Right forelimb (tissue), 1 donor: ENCODE data around the gene NCK2.

Experiments used
- DNase-seq: peaks from one replicate; pipeline ENCODE4 v3.0.0-alpha.2; 2018

Gene NCK2

DNA sequence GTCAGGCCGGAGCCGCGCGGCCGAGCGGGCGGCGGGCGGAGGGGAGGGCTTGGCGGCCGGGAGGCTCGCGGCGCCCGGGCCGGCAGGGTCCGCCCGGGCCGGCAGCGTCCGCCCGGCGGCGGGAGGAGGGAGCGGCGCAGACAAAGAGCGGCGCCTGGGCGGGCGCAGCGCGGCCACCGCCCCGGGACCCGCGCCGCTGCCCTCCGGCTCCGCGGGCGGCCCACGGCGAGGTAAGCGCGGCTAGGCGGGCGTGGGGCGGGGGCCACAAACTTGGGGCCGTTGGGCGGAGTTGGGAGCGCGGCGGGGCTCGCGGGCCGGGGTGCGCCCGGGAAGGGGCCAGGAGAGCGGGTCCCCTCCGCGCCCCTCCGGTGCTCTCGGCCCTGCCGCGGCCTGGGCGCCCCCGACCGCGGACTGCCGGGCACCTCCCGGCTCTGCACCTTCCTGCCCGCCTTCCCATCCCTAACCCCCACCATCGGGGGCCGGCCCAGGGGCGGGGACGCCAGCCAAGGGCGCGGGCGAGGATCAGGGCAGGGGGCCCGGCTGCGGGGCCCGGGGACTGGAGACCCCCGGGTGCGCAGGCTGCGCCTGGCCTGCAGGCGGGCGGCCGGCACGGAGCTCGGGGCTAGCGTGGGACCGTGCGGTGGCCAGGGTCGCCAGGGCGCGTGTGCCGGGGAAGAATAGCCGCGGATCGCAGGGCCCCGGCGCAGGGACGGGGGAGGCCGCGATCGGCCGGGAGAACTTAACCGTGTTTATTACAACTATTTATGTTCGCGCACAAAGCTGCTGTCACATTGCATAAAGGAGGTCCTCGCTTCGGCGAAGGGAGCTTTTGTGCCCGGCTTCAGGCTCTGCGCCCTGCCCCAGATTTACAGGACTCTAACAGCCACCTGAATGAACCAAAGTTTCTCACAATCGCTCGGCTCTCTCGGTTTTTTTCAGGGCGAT is at the start of gene NCK2:
TSS of gene NCK2 (plus strand) at position 4 of the 945 bp plus-strand sequence. CDS start 110,152 bp downstream, outside the sequence.
- peak; percentile 68 for DNase-seq

DNA sequence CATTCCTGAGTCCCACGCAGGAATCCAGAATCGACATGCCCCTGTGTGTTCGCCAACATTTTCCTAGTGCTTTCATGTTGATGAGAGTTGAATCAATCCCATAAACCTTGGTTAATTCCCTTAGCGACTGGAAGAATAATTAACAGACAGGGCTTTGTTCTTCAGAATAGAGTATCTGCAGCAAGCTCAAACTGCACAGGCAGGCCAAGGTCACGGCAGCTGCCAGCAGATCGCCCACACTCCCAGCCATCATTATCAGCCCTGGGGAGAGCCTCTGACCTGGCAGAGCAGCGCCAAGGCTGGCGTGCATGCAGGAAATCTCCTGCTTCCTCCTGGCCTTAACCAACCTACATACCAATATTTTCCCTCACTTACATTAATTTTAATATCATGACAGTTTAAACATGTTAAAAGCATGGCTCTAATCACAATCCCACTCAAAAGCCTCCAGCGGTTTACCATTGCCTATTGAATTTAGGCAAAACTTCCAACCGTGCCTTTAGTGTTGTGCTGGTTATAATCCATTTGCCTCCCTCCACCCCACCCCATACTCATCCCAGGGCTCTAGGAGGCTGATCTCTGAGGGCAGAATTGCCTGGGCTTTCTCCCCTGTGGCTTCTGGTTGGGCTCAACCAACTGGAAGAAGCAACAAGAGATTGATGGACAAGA is 46.8 kb upstream of the NCK2 start:
- DNase-seq = no peak

DNA sequence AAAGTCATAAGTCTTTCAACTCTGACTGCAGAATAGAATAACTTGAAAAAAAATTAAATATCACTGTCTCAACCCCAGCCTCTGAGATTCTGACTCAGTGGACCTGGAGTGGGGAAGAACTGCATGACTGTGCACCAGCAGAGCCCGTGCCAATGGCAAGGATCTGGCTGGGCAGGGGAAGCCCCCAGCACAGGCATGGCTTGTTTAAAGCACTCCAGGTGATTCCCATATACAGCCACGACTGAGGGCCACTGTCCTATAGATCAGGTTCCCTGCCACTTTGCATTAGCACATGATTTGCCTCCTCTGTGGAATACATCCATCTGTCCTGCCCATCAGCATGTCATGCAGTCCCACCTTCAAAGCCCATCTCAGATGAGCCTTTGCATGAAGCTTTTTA is 45.9 kb upstream of the NCK2 start:
- no peak for DNase-seq

DNA sequence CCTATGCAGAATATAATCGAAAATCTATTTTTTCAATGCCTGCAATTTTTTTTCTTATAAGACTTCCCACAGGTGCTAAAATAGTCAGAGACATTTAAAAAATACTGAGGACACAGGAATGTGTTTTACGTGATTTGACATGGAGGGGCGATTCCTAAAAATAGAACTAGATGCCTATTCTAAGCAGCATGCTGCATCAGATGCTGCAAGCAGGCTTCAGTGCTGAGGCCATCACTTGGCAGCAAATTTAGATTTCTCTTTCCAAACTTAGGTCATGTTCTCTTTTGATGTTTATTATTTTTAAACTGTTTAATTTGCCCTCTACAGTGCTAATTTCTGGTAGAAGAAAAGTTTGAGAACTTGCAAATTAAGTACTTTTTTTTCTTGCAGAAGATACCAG is 43.7 kb upstream of the NCK2 start:
- no peak for DNase-seq

DNA sequence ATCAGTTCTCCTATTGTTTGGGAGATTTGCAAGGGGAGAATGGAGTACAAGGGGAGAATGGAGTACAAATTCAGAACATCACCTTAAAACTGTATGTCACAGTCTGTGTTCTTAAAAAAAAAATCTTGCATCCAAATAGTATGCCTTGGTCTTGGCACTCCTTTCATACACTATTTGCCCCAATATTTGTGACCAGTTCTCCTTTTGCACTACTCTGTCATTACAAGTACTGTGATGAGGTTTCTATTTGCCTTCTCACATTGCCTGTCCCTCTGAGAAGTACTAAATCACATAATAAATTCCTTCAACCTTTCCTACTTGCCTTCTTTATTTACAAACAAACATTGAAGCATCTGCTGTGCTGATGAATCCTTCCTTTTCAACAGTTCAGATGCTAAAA is 36.0 kb upstream of the NCK2 start:
- DNase-seq = no peak

DNA sequence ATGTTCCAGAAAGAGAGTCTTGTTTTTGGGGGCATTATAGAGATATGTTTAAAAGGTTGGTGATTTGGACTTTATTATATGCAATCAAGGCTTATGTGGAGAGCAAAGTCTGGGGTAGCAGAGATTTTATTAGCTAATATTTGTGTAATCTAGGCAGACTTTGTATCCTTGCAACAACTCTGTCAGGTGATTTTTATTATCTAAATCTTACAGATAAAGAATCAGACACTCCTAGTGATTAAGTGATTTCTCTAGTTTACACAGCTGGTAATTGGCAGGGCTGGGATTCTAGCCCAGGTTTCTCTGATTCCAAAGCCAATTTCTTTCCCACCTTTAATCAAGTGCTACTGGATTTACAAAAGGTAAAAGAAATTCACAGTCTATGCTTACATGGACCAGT is 33.3 kb upstream of the NCK2 start:
- DNase-seq = no peak

DNA sequence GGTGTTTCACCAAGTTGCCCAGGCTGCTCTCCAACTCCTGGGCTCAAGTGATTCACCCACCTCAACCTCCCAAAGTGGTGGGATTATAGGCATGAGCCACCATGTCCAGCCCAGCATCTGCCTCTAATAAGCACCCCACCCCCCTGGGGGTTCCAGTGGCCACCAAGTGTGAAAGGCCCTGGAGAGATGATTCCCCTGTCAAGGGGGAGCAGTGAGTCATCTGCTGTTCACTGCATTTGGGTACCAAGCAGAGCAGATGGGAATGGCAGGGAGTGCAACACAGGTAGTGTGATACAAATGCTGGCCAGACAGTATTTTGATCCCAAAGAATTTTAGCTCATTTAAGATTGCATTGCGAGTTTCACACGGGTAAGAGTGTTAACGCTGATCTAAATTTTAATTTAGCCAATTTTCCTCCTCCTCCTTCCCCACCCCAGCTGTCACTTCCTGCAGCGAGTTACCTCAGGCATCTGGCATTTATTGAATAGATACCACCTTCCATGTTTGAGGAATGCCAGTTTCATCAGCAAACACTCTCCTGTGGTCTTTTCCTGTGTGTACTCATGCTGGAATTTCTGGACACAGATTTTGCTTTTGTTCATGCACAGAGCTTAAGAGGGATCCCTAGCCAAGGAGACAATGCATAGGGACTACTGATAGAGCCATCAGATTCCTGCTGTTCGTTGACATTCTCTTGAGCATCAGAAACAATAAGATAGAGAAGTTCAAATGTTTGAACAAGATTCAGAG is 32.4 kb upstream of the NCK2 start:
- no peak for DNase-seq

DNA sequence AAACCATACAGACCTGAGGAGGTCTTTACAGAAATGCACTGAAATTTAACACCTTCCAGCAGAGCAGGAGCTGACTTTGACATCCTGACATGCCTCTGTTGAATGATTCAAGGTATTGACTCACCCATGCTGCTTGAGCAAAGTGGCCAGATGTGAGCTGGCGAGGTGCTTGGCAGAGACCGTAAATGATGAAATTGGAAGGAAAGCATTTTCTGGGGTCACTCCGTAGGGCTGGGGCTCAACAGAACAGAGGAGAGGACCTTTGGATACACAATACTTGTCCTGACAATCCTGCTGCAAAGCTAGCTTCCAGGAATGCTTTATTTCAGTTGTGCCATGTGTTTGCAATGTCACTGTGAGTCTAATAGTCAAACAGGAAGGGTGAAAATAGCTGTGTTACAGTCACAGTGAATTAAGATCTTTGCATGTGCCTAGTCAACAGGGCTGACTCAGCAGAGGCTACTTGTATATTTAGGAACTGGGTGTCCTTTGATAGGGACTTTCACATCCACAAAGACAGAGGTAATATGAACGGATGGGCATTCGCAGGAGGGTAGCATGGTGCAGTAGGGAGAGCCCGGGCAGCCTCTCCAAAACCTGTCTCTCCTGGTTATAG is 31.6 kb upstream of the NCK2 start:
- no peak for DNase-seq

DNA sequence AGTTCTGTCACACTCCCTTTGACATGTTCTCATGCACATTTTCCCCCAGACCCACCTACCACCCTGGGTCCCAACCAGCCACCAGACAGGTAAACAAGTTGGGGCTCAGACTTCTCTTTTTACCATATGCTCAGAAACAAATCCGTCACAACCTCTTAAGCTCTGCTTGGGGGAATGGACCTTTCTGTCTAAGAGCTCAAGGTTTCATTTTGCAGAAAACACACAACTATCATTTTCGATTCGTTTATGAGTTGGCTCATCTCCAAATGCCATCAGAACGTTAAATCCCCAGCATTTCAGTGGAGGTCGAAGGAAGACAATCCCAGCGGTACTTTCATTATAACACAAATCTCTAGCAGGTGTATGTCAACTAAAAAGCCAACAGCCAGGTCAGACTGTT is 30.6 kb upstream of the NCK2 start:
- no peak for DNase-seq

DNA sequence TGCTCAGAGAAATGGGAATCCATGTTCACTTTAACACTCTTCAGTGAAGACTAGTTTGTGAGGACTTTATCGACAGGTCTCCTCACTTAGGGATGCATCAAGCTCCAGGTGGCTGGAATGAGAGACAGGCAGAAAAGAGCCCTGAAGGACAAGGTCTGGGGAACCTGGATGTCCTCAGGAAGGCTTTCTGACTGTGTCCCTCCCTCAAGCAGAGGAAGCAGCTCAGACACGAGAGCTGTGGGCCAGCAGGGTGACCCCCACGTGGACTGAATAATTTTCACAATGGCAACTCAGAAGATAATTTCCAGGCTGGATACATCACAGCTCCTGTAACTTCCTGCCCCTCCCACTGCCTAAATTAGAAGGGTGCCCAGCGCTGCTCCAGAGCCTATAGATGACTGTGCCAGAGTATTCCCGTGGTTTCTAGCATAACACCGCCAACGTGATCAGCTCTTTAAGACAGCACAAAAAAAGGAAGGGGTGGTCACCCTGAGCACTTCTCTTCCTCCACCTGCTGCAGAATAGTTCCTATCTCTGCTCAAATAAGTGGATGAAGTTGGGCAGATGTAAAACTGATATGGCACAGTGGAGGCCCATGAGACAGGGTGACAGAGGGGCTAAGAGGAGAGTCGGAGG is 25.7 kb upstream of the NCK2 start:
- DNase-seq = no peak

DNA sequence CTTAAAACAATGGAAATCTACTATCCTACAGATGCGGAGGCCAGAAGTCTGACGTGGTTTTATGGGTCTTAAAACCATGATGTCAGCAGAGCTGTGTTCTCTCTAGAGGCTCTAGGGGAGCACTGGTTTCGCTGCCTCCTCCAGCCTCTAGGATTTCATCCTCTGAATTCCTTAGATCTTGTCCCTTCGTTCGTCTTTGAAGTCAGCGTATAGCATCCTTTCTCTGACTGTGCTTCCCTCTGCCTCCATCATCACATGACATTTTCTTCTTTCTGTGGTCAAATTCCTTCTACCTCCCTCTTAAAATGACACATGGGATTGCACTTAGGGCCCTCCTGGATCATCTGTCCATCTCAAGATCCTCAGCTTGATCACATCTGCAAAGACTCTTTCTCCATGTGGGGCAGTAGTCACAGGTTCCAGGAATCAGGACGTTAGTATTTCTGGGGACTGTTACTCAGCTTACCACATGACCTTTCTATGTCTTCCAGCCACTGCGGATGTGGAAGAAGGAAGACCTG is 22.7 kb upstream of the NCK2 start:
- DNase-seq = no peak

DNA sequence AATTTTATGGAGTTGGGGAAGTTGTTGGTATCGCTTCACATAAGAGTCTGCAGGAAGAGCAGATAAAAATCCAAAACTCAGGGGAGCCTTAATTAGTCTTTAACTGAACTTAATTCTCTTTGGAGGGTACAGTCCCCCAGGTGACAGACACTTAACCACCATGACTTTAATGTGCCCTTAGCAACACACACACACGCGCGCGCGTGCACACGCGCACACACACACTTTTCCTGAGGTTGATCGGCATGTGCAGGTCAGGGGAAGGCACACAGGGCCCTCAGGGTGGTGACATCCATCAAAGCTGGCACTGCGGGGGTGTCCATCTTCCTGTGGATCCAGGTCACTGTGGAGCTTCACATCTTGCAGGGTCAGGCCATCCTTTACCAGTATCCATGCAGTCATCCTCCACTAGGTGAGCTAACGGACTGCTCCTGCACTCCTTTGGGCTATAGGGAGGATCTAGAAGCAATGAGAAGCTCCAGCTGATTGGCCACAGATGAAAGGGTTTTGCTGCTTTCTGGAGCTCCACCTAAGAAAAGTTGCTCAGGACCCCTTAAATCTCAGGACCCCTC is 21.9 kb upstream of the NCK2 start:
- no peak for DNase-seq

DNA sequence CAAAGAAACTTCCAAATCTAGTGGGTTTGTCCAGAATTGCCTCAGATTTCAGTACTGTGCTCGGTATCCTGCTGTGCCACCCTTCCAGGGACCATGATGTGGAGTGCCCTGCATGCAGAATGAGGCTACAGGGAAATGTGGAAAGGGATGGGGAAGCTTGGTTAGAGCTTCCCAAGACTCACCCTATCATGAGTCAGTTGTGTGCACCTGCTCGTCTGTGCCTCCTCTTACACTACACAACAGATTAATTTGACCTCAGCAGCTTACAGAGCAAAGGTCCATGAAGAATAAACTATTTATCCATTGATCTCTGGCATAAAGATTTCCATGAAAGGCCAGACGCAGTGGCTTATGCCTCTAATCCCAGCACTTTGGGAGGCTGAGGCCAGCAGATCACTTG is 21.3 kb upstream of the NCK2 start:
- no peak for DNase-seq

DNA sequence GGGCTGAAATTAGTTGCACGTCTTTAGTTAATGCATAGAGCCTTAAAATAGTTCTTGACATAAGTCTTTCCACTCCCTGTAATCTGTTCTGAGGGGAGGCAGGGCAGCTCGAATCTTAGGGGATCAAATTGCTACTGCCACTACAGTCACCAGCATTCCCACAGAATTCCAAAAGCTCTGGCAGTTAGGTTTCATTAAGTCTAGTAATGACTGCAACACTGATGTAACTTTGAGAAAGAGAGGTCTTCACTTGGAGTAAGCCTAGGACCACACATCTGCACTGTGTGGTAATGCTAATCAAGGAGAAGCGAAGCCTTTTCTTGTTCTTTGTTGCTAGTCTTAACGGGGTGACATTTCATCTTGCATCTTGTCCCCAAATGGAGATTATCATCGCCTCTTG is 19.3 kb upstream of the NCK2 start:
- no peak for DNase-seq

DNA sequence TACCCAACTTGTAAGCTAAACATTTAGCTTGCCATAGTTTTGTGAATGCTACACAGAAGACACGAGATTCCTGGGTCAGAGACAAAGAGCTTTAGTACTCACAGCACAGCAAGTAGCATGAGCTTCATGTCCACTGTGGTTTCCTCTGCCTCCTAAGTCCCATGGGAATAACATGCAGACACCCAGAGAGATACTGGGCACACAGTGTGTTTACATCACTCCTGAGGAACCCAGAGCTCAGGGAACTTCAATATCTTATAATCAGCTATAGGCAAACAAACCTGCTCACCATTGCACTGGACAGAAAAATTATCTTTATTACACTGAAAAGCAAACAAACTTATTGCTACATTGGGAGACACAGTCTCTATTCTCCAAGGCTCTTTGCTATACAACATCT is 14.5 kb upstream of the NCK2 start:
- no peak for DNase-seq

DNA sequence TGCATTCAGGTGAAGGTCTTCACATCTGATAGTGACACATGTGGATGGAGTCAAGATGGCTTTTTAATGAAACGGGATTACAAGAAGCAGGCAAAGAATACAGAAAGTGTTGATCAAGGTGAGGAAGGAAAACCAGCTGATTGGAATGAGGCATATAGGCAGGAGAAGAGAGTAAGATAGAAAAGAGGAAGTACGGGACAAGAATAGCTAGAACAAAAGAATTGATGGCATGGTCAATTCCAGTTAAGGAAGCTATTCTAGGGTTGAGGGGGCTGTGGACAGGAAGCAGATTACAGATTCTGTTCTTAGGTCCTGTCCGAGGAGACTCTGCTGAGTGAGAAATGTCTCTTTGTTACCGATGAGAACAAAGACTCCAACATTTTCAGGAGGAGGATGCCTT is 13.2 kb upstream of the NCK2 start:
- DNase-seq = no peak

DNA sequence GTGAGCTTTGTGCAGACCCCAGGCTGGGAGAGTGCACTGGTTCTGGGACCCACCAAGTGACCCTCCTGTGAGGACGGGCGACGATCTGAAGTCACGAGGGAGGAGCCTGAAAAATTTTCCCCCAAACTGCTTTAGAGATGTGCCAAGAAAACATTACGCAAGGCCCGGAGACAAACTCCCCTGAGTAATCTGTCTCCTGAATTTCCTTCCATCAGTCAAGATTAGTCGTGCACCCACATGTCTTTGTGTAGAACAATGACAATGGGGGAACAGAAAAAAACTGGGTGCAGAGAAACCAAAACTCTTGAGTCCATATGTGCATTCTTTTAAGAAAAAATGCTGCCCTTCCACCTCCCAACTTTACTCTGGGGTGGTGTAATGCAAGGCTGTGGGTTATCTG is 12.6 kb upstream of the NCK2 start:
- DNase-seq = no peak

DNA sequence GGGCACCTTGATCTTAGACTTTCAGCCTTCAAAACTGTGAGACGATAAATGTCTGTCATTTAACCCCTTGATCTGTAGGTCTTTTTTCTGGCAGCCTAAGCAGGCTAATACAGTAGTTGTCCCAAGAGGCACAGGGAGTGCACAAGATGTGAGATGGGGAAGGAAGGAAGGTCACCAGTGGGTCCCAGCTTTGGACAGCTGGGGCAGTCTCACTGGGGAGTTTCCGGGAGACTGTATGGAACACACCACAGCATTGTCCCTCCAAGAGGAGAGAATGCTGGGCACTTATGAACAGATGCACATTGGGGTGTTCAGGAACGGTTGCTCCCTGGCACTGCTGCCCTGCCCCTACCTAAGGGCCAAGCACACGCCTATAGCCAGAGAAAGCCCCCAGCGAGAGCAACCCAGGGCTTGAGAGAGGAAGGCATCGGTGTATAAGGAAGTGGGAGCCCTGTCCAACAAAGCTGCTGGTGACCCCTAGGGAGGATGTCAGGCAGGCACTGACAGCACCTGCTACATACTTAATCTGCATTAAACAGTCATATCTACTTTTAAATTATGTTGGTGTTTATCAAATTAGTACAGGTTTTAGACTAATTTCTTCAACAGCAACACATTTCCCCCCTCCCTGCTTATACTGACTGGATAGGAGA is 11.6 kb upstream of the NCK2 start:
- no peak for DNase-seq

DNA sequence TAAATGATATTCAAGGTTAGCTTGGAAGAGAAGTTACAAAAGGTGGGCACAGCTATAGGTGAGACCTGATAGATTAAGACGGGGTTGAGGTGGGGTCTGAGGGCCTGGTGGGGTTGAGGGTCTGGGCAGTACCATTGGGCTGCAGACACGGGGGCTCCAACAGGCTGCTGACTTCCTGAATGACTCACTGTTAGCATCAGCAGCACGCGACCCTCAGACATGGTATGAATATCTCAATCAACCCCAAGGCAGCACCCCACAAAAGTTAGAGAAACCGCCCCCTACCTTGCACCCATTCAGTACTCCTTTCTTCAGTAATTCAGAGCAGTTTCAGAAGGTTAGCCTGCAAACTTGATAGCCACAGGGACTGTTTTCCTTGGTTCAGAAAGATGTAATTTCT is 10.8 kb upstream of the NCK2 start:
- no peak for DNase-seq

DNA sequence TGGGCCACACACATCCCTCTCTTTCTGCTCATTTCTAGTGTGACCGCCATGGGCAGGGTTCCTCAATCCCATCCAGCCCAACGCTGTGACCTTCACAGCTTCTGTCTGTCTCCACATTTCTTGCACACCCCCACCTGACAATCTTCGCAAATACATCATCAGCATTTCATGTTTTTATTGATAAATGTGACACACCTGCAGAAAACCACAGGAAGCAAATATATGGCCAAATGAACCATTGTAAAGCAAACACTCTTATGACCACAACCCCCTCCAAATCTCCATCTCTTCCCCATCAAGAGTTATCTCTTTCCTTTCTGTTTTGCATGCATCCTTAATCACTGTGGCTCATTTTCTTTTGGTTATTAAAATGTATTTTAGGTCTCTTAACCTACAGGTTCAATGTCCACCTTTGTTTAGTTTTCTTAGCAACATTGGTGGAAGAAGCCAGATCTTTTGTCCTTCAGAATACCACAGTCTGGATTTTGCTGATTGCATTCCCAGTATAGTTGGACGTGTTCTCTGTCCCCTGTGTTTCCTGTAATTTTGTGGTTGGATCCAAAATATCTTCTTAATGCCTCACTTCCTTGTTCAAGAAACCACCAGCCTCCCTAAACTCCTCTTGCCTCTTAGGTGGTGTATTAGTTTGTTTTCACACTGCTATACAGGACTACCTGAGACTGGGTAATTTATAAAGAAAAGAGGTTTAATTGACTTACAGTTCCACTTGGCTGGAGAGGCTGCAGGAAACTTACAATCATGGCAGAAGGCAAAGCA is 9.8 kb upstream of the NCK2 start:
- no peak for DNase-seq

DNA sequence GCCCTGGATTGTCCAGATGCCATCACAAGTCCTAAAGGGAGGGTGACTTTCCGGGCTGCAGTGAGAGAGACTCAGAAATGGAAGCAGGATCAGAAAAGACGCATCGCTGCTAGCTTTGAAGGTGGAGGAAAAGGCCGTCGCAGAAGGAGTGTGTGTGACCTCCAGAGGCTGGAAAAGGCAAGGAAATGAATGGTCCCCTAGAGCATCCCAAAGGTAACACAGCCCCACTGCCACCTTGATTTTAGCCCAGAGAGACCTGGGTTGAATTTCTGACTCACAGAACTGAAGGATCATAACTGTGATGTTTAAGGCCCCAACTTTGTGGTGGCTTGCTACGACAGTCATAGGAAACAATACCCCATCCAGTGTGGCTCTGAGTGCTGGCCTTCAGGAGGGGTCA is 8.6 kb upstream of the NCK2 start:
- DNase-seq = no peak
